Esophagus muscularis mucosa (tissue), 4 donors: ENCODE results near the gene CCDC83. TPM values are rescaled to one million over a fixed set of nuclear protein-coding genes. Genes with fewer than 3 reads are reported as not detected.

Experiments
- DNase-seq: peaks from one replicate; pipeline ENCODE4 v3.0.0-alpha.2; 2017; ENCODE audit errors: extremely low spot score
- H3K27ac ChIP-seq, 4 donors: fragments of 200-600 bp; sonication (generic); replicated peaks in 1 of 4; 1 replicate in 3 of 4; 2 replicates in 1 of 4; pipeline ENCODE4 v1.5.1; 2016 to 2019; ENCODE audit warnings: mild to moderate bottlenecking in 1 of 4
- H3K27me3 ChIP-seq, 4 donors: fragments of 200-600 bp; sonication (generic); one replicate each; pipeline versions ENCODE4 v1.5.1 to v1.6.0; 2016 to 2019
- H3K36me3 ChIP-seq, 4 donors: fragments of 200-600 bp; sonication (generic); one replicate each; pipeline ENCODE4 v1.5.1; 2016 to 2019
- H3K4me1 ChIP-seq, 4 donors: fragments of 200-600 bp; sonication (generic); one replicate each; pipeline ENCODE4 v1.5.1; 2016 to 2019
- H3K4me3 ChIP-seq, 4 donors: fragments of 200-600 bp; sonication (generic); 1 replicate in 2 of 4; 2 replicates in 2 of 4; pipeline ENCODE4 v1.5.1; 2016 to 2019; ENCODE audit warnings: mild to moderate bottlenecking in 4 of 4, moderate library complexity in 1 of 4
- H3K9me3 ChIP-seq, 4 donors: fragments of 200-600 bp; sonication (generic); 1 replicate in 3 of 4; 2 replicates in 1 of 4; pipeline ENCODE4 v1.5.1; 2016 to 2019
- CTCF ChIP-seq, 3 experiments: fragments of 200-600 bp in 2 of 3; fragments of 450-650 bp in 1 of 3; sonication (generic) in 2 of 3; IDR thresholded peaks; one replicate each; pipeline ENCODE4 v1.5.1; 2017 to 2019; ENCODE audit warnings: antibody characterized with exemption in 3 of 3, mild to moderate bottlenecking in 2 of 3, moderate library complexity in 1 of 3
- EP300 ChIP-seq: sonication (generic); formaldehyde crosslinking; IDR thresholded peaks from one replicate; pipeline ENCODE4 v1.6.1; 2017; ENCODE audit warnings: antibody characterized with exemption
- POLR2A ChIP-seq: fragments of 450-650 bp; IDR thresholded peaks from one replicate; pipeline ENCODE4 v1.6.1; 2017; ENCODE audit warnings: antibody characterized with exemption, moderate library complexity, mild to moderate bottlenecking, low read depth
- POLR2AphosphoS5 ChIP-seq, 2 donors: sonication (generic); formaldehyde crosslinking; IDR thresholded peaks; one replicate each; pipeline ENCODE4 v1.6.1; 2017; ENCODE audit warnings: antibody characterized with exemption in 2 of 2
- WGBS: methylation state at CpG from one replicate; pipeline ENCODE4 v1.1.5; 2018; 5-methylcytosine and 5-hydroxymethylcytosine counted together
- intact Hi-C: fragments of 100-400 bp; cut with DNase I; formaldehyde crosslinking; loops from one replicate; pipeline ENCODE4 v1.15.1; 2023
- total RNA-seq, 4 donors: library from RNA; depleted of rRNA; stranded (reverse); fragments of >200 nt; gene quantifications; one replicate each; pipeline versions ENCODE4 v1.1.0 to v1.2.1, GENCODE V29; 2016

CCDC83 gene
- total RNA-seq, 4 donors from 2014 or later = not detected

- Histone ChIP-seq H3K9me3 (no peaks in the 10 kb centered on the region), H3K27me3 (no peaks in the 10 kb centered on the region), H3K4me3 (no peak overlapping the region), H3K36me3 (no peaks in the 10 kb centered on the region), H3K27ac (no peak overlapping the region), H3K4me1 (no peaks in the 10 kb centered on the region)
- 86% methylated on average over 2 of the region's 2 CpGs for WGBS
- intact Hi-C loops = no loop called here
- TF ChIP-seq POLR2AphosphoS5 (IDR thresholded peaks at IDR 0.05) = no peak
- TF ChIP-seq POLR2A = no peak
- TF ChIP-seq CTCF (IDR thresholded peaks at IDR 0.05) = no peak
- no peak for TF ChIP-seq EP300
- DNase-seq = no peak
These were observed 14.6 kb downstream of the CCDC83 start for GRCh38 chr11:85869781-85870180.

GRCh38 chr11:85874265-85874664 lies 19.1 kb downstream of the CCDC83 start:
- Histone ChIP-seq H3K27me3 (no peaks in the 10 kb centered on the region), H3K9me3 (no peaks in the 10 kb centered on the region), H3K36me3 (no peaks in the 10 kb centered on the region), H3K4me3 (no peak overlapping the region), H3K4me1 (no peaks in the 10 kb centered on the region), H3K27ac (no peak overlapping the region)
- intact Hi-C loops = no loop called here
- DNase-seq = no peak
- 75% methylated on average over 1 of the region's 1 CpG for whole genome bisulfite sequencing
- TF ChIP-seq EP300 (no peak), CTCF (IDR thresholded peaks at IDR 0.05) (no peak)

GRCh38 chr11:85875505-85875904 lies 20.3 kb downstream of the CCDC83 start:
- H3K27me3 ChIP-seq = no peaks in the 10 kb centered on the region
- H3K27ac ChIP-seq = no peak overlapping the region
- H3K9me3 ChIP-seq = no peaks in the 10 kb centered on the region
- intact Hi-C loops = no loop called here
- 81% methylated on average over 1 of the region's 1 CpG for WGBS
- H3K4me3 ChIP-seq = no peak overlapping the region
- no peak for TF ChIP-seq EP300
- no peak for TF ChIP-seq CTCF (IDR thresholded peaks at IDR 0.05)
- TF ChIP-seq POLR2A = no peak
- no peak for TF ChIP-seq POLR2AphosphoS5 (IDR thresholded peaks at IDR 0.05)
- no peak for DNase-seq
- no peaks in the 10 kb centered on the region for H3K36me3 ChIP-seq
- H3K4me1 ChIP-seq = no peaks in the 10 kb centered on the region

DNA sequence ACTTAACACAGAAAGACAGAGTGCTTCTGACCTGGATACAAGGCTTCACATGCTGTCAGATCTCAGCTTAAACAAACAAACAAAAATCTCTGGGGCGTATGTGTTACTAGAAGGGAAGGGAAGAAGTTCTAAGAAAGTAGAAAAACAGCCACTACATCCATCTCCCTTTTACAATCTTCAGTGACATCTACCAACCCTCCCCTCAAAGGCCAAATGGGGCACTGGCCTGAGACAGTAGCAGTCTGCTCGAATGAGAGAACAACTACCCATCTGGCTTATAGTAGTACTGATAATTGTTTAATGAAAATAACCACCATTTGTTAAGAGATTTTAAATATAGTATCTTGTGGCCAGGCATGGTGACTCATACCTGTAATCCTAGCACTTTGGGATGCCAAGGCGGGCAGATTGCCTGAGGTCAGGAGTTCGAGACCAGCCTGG lies 29.4 kb downstream of the CCDC83 start:
- H3K27me3 ChIP-seq = no peaks in the 10 kb centered on the region
- no peaks in the 10 kb centered on the region for H3K36me3 ChIP-seq
- intact Hi-C loops = no loop called here
- H3K9me3 ChIP-seq = no peaks in the 10 kb centered on the region
- 66% methylated on average over 4 of the region's 4 CpGs for WGBS
- TF ChIP-seq POLR2A = no peak
- no peak for TF ChIP-seq POLR2AphosphoS5 (IDR thresholded peaks at IDR 0.05)
- TF ChIP-seq CTCF (IDR thresholded peaks at IDR 0.05) = no peak
- no peak for TF ChIP-seq EP300
- H3K4me3 ChIP-seq = no peak overlapping the region
- H3K27ac ChIP-seq = no peak overlapping the region
- DNase-seq = no peak
- H3K4me1 ChIP-seq = peaks cover 0 to 4% (median 0%) of the 10 kb centered on the region in 4 donors
